Measurements from ENCODE around the gene PHKB.
"Not testable (repeated sequence)": the region's sequence is repeated elsewhere in the genome, so short reads cannot be mapped to it uniquely, and the experiment has no call there.

Gene PHKB

DNA sequence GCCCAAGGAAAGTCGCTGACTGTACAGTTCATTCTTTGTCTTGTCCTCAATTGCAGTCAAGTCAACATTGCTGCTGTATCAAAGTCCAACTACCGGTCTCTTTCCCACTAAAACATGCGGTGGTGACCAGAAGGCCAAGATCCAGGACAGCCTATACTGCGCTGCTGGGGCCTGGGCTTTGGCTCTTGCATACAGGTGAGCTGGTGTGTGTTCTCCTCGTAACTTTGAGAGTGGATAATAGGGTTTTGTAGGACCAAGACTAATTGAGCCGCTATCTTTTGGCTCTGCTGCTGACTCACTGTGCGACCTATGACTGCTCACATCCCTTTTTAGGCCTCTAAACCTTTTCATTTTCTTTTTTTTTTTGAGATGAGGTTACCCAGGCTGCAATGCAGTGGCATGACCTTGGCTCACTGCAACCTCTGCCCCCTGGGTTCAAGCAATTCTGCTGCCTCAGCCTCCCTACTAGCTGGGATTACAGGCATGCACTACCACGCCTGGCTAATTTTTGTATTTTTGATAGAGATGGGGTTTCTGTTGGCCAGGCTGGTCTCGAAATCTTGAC, 38.7 kb downstream of the PHKB start:
- DNase-seq (ENCODE audit: insufficient read length, low spot score) (no peak), FAIRE-seq (no peak)

DNA sequence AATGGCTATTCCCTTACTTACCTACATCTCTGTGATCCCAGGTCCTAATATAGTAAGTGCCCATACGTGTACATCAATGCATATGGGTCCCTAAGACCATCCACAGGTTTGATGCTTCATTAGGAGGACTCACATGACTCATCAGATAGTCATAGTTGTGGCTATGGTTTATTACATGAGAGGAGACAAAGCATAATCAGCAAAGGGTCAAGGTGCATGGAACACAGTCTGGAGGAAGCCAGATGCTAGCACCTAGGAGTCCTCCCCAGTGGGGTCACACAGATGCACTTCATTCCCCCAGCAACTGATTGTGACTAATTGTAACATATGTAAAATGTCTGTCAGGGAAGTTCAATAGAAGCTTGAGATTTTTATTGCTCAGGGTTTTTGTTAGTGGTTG, 42.8 kb downstream of the PHKB start:
- no peak for DNase-seq (ENCODE audit: insufficient read length, low spot score)
- FAIRE-seq, result no peak

GRCh38 chr16:47504599-47504998, 43.5 kb downstream of the PHKB start:
- DNase-seq (ENCODE audit: insufficient read length, low spot score) (no peak), FAIRE-seq (no peak)

DNA sequence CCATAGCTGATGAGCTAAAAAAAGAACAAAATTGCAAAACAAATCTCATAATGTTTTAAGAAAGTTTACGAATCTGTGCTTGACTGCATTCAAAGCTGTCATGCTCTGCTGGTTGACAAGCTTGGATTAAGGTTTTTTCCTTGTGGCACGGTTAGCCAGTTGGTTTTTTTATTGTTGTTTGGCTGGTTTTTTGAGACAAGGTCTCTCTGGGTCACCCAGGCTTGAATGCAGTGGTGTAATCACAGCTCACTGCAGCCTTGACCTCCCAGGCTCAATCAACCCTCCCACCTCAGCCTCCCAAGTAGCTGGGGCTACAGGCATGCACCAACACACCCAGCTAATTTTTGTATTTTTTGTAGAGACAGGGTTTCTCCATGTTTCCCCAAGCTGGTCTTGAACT, 45.7 kb downstream of the PHKB start:
- no peak for FAIRE-seq
- DNase-seq (ENCODE audit: insufficient read length, low spot score), result no peak

- FAIRE-seq, result no peak
Observed at GRCh38 chr16:47507701-47508100, 46.6 kb downstream of the PHKB start.

DNA sequence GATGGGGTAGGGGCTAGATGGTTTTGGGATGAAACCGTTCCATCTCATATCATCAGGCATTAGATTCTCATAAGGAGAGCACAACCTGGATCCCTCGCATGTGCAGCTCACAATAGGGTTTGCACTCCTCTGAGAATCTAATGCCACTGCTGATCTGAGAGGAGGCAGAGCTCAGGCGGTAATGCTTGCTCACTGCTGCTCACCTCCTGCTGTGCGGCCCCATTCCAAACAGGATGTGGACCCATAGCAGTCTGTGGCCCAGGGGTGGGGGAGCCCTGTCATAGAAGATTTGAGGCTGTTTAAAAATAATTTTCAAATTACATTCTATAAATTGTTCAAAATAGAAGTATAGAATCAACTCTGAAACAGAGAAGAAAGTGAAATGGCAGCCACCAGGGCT, 50.8 kb downstream of the PHKB start:
- DNase-seq (ENCODE audit: insufficient read length, low spot score) (no peak), FAIRE-seq (no peak)

More at GRCh38 chr16:47507701-47508100, 46.6 kb downstream of the PHKB start:
- DNase-seq (ENCODE audit: insufficient read length, low spot score), result no peak

DNA sequence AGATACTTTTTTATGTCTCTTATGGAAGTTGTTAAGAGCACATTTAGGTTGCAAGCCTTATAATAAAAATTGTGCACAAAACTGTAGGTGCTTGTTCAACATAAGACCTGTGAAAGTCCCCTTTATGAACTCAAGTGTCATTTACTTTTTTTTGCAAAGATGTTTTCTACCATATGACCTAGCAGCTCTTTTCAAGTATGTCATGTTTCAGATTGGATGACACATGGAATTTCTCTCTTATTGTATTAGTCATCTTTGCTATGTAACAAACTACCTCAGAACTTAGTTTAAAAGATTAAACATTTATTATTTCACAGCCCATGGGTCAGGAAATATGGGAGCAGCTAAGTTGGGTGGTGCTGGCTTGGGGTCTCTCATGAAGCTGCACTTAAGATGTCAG, 57.9 kb downstream of the PHKB start:
- FAIRE-seq, result no peak

DNA sequence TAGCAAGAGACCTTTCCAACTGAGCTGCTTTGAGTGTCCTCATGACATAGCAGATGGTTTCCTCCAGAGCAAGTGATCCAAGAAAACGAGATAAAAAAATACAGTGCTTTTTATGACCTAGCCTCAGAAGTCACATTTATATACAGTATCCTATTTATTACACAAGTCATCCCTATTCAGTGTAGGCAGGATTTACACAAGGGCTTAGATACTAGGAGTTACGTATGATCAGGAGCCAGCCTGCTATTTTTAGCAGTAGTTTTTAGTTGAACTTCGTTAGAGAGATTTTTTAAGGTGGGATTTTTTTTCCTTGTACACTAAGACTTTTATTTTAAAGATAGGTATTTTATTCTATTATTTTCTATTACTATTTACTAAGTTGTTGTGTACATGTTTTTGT, 58.4 kb downstream of the PHKB start:
- DNase-seq (ENCODE audit: insufficient read length, low spot score) (no peak), FAIRE-seq (no peak)

More for the DNA sequence above, 57.9 kb downstream of the PHKB start:
- DNase-seq (ENCODE audit: insufficient read length, low spot score), result no peak

- DNase-seq (ENCODE audit: insufficient read length, low spot score) (no peak), FAIRE-seq (no peak)
Observed at GRCh38 chr16:47519996-47520679, 59.0 kb downstream of the PHKB start.

- DNase-seq (ENCODE audit: insufficient read length, low spot score), result peak; percentile 48
Observed at GRCh38 chr16:47523342-47524006, 62.3 kb downstream of the PHKB start.

DNA sequence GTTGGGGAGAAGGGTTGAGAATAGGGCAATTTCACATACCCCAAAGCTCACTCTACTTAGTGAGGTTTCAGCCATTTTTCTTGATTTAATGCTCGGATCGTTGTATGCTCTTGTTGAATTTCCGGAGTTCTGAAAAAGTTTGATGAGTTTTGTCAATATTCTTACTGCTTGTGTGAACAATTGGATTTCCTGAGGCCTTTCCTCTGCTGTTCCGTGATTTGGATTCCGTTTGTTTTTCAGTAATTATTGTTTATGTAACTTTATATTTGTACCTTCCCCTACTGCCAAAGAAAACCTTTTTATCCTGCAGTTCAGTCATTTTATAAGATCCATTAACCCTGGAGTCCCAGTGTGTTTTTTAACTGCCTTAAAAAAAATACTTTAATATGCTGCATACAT, 62.9 kb downstream of the PHKB start:
- peak; percentile 8 for FAIRE-seq

More at GRCh38 chr16:47523342-47524006, 62.3 kb downstream of the PHKB start:
- peak; percentile 97 for FAIRE-seq

DNA sequence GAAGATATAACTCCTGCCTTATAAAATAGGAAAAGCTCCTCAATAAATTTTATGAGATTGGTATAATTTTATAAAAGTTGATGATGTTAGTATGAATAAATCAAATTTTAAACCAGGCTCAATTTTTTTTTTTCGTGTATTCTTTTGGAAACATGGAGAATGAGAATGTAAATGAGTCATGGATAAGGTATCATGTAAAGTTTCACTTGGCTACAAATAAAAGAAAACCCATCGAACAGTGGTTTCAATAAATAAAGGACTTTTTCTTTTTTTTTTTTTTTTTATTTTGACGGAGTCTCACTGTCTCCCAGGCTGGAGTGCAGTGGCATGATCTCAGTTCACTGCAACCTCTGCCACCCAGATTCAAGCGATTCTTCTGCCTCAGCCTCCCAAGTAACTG, 67.3 kb downstream of the PHKB start:
- DNase-seq (ENCODE audit: insufficient read length, low spot score) (no peak), FAIRE-seq (no peak)

More for the DNA sequence above, 62.9 kb downstream of the PHKB start:
- no peak for DNase-seq (ENCODE audit: insufficient read length, low spot score)

- FAIRE-seq, result no peak
Observed at GRCh38 chr16:47533744-47534292, 72.7 kb downstream of the PHKB start.

DNA sequence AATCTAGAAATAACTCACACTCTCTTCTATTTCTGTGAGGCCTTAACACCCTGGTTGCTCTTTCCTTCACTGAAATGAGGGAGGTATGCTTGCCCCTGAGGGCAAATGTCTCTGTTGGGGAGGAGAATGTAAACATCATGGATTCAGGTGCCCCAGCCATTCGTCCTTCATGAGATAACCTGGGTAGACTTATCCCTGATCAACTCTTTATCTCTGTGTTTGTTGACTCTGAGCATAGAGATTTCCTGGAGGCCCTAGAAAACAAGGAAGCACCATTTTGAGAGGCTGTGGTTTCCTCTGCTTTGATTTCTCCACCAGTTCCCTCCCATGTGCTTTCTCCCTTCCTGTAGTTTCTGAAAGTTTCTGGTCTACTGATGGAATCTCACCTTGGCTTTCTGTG, 77.3 kb downstream of the PHKB start:
- DNase-seq (ENCODE audit: insufficient read length, low spot score) (no peak), FAIRE-seq (no peak)

More at GRCh38 chr16:47533744-47534292, 72.7 kb downstream of the PHKB start:
- no peak for DNase-seq (ENCODE audit: insufficient read length, low spot score)

GRCh38 chr16:47539707-47540670, 78.9 kb downstream of the PHKB start:
- DNase-seq (ENCODE audit: insufficient read length, low spot score); FAIRE-seq: not testable (repeated sequence)

- FAIRE-seq; DNase-seq (ENCODE audit: insufficient read length, low spot score): not testable (repeated sequence)
Observed at GRCh38 chr16:47541135-47541534, 80.0 kb downstream of the PHKB start.

DNA sequence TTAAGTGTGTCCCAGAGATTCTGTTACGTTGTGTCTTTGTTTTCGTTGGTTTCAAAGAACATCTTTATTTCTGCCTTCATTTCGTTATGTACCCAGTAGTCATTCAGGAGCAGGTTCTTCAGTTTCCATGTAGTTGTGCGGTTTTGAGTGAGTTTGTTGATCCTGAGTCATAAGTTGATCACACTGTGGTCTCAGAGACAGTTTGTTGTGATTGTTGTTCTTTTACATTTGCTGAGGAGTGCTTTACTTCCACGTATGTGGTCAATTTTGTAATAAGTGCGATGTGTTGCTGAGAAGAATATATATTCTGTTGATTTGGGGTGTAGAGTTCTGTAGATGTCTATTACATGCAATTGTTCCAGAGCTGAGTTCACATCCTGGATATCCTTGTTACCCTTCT, 83.1 kb downstream of the PHKB start:
- DNase-seq (ENCODE audit: insufficient read length, low spot score); FAIRE-seq: not testable (repeated sequence)

- not testable (repeated sequence) for FAIRE-seq
Observed at GRCh38 chr16:47551185-47551584, 90.1 kb downstream of the PHKB start.

GRCh38 chr16:47551767-47552166, 90.6 kb downstream of the PHKB start:
- not testable (repeated sequence) for DNase-seq (ENCODE audit: insufficient read length, low spot score); FAIRE-seq

More at GRCh38 chr16:47551185-47551584, 90.1 kb downstream of the PHKB start:
- DNase-seq (ENCODE audit: insufficient read length, low spot score), result not testable (repeated sequence)

- FAIRE-seq (no peak), DNase-seq (ENCODE audit: insufficient read length, low spot score) (no peak)
Observed at GRCh38 chr16:47553853-47554564, 92.9 kb downstream of the PHKB start.

Data from GM19239 (cell line).